GM19395 (cell line): ENCODE data around the gene STK32C.
"Not testable (repeated sequence)": the region's sequence is repeated elsewhere in the genome, so short reads cannot be mapped to it uniquely, and the experiment has no call there.

Experiments used
- ATAC-seq: cut with Tn5 transposase; IDR thresholded peaks from one replicate; pipeline ENCODE4 v1.9.1; 2021; ENCODE audit warnings: mild to moderate bottlenecking, moderate library complexity; ENCODE audit not compliant: unreplicated experiment

STK32C gene

GRCh38 chr10:132220996-132221395 is 86.8 kb downstream of the STK32C start:
- not testable (repeated sequence) for ATAC-seq

GRCh38 chr10:132220061-132220460 is 87.7 kb downstream of the STK32C start:
- no peak for ATAC-seq

GRCh38 chr10:132219486-132219885 is 88.3 kb downstream of the STK32C start:
- ATAC-seq: no peak

GRCh38 chr10:132216441-132216840 is 91.3 kb downstream of the STK32C start:
- not testable (repeated sequence) for ATAC-seq

GRCh38 chr10:132213917-132214316 is 93.8 kb downstream of the STK32C start:
- ATAC-seq: no peak

- no peak for ATAC-seq
Observed at GRCh38 chr10:132212816-132213215, 94.9 kb downstream of the STK32C start.

GRCh38 chr10:132211246-132211645 is 96.5 kb downstream of the STK32C start:
- no peak for ATAC-seq

- no peak for ATAC-seq
Observed at GRCh38 chr10:132210766-132211165, 97.0 kb downstream of the STK32C start.

- ATAC-seq: no peak
Observed at GRCh38 chr10:132209978-132210530, 97.7 kb downstream of the STK32C start.

GRCh38 chr10:132209130-132209529 is 98.6 kb downstream of the STK32C start:
- ATAC-seq: no peak

- no peak for ATAC-seq
Observed at GRCh38 chr10:132208462-132209050, 99.2 kb downstream of the STK32C start.

- no peak for ATAC-seq
Observed at GRCh38 chr10:132207536-132208461, 100.0 kb downstream of the STK32C start.

- ATAC-seq: no peak
Observed at GRCh38 chr10:132206806-132207535, 100.8 kb downstream of the STK32C start.

GRCh38 chr10:132206377-132206745 is 101.4 kb downstream of the STK32C start:
- ATAC-seq: no peak

GRCh38 chr10:132205650-132206376 is 101.9 kb downstream of the STK32C start:
- ATAC-seq: no peak

- ATAC-seq: no peak
Observed at GRCh38 chr10:132204781-132205473, 102.8 kb downstream of the STK32C start.

- no peak for ATAC-seq
Observed at GRCh38 chr10:132204078-132204780, 103.5 kb downstream of the STK32C start.

GRCh38 chr10:132203256-132204077 is 104.3 kb downstream of the STK32C start:
- ATAC-seq: no peak
